ENCODE measurements around the gene ULK4.

The ULK4 gene

GRCh38 chr3:41251593-41251992 lies 710.3 kb downstream of the ULK4 start:
- ChIA-PET CTCF (no interaction called here), POLR2A (no interaction called here)
- Histone ChIP-seq H3K9me3 (ENCODE audit: control insufficient read depth, insufficient read depth, low read depth, low read length) (no peaks in the 10 kb centered on the region), H3K4me1 (ENCODE audit: control insufficient read depth, insufficient read depth, low read length) (no peaks in the 10 kb centered on the region), H3K36me3 (ENCODE audit: control insufficient read depth in 2 of 2, insufficient read depth in 1 of 2, low read length in 2 of 2) (no peaks in the 10 kb centered on the region), H3K4me3 (ENCODE audit: low read depth, low read length) (no peak overlapping the region), H3K27ac (ENCODE audit: extremely low read depth, low read depth, low read length) (no peak overlapping the region)
- TF ChIP-seq ZNF10 (tag by site-specific recombination; IDR thresholded peaks at IDR 0.05), result no peak
- TF ChIP-seq KLF7 (tag by site-specific recombination; IDR thresholded peaks at IDR 0.05; ENCODE audit: borderline replicate concordance), result no peak
- no peak for TF ChIP-seq ZNF629 (tag by site-specific recombination; IDR thresholded peaks at IDR 0.05)
- no peak for TF ChIP-seq IKZF3 (tag by site-specific recombination; IDR thresholded peaks at IDR 0.05)
- no peak for TF ChIP-seq EGR2 (tag by site-specific recombination; IDR thresholded peaks at IDR 0.05; ENCODE audit: low read depth)
- TF ChIP-seq ZNF843 (tag by site-specific recombination; IDR thresholded peaks at IDR 0.05), result no peak
- no peak for TF ChIP-seq ZNF394 (tag by site-specific recombination; IDR thresholded peaks at IDR 0.05; ENCODE audit: borderline replicate concordance)
- no peak for TF ChIP-seq PRDM1 (tag by site-specific recombination; IDR thresholded peaks at IDR 0.05)
- no peak for TF ChIP-seq ZNF776 (tag by site-specific recombination; IDR thresholded peaks at IDR 0.05; ENCODE audit: borderline replicate concordance)
- no peak for TF ChIP-seq ZNF366 (tag by site-specific recombination; conservative IDR thresholded peaks at IDR 0.05)
- TF ChIP-seq REPIN1 (tag by site-specific recombination; IDR thresholded peaks at IDR 0.05; ENCODE audit: low read depth), result no peak
- no peak for TF ChIP-seq ZNF426 (tag by site-specific recombination; IDR thresholded peaks at IDR 0.05)
- TF ChIP-seq ZNF169 (tag by site-specific recombination; IDR thresholded peaks at IDR 0.05), result no peak
- TF ChIP-seq ZNF274 (IDR thresholded peaks at IDR 0.05; ENCODE audit: low read length), result no peak
- no peak for TF ChIP-seq ZNF274 (tag by site-specific recombination; IDR thresholded peaks at IDR 0.05; ENCODE audit: borderline replicate concordance)
- no peak for TF ChIP-seq ZNF398 (tag by site-specific recombination; IDR thresholded peaks at IDR 0.05)
- no peak for TF ChIP-seq ZNF600 (tag by site-specific recombination; IDR thresholded peaks at IDR 0.05)
- TF ChIP-seq ZNF37A (tag by site-specific recombination; IDR thresholded peaks at IDR 0.05), result no peak
- no peak for TF ChIP-seq ZNF302 (tag by site-specific recombination; IDR thresholded peaks at IDR 0.05; ENCODE audit: low read depth)

- peaks cover 0 to 2% of the 10 kb centered on the region in 2 experiments; a peak in 1 of 3 replicates for H3K36me3 ChIP-seq (ENCODE audit: control insufficient read depth in 2 of 2, insufficient read depth in 1 of 2, low read length in 2 of 2)
- ChIA-PET CTCF (no interaction called here), POLR2A (no interaction called here)
- H3K27ac ChIP-seq (ENCODE audit: extremely low read depth, low read depth, low read length), result no peak overlapping the region
- H3K9me3 ChIP-seq (ENCODE audit: control insufficient read depth, insufficient read depth, low read depth, low read length), result no peaks in the 10 kb centered on the region
- H3K4me3 ChIP-seq (ENCODE audit: low read depth, low read length), result no peak overlapping the region
- H3K4me1 ChIP-seq (ENCODE audit: control insufficient read depth, insufficient read depth, low read length), result no peaks in the 10 kb centered on the region
- TF ChIP-seq ZNF433 (tag by site-specific recombination; IDR thresholded peaks at IDR 0.05; ENCODE audit: low read depth), result no peak
- no peak for TF ChIP-seq ZNF621 (tag by site-specific recombination; IDR thresholded peaks at IDR 0.05)
- TF ChIP-seq REPIN1 (tag by site-specific recombination; IDR thresholded peaks at IDR 0.05; ENCODE audit: low read depth), result no peak
- TF ChIP-seq HOXA7 (CRISPR knock-in tag; IDR thresholded peaks at IDR 0.05; ENCODE audit: borderline replicate concordance), result no peak
- no peak for TF ChIP-seq YY2 (tag by site-specific recombination; IDR thresholded peaks at IDR 0.05)
- TF ChIP-seq ZNF768 (tag by site-specific recombination; IDR thresholded peaks at IDR 0.05), result no peak
- TF ChIP-seq REST (tag by site-specific recombination; IDR thresholded peaks at IDR 0.05), result no peak
- no peak for TF ChIP-seq ZNF24 (tag by site-specific recombination; IDR thresholded peaks at IDR 0.05)
- no peak for TF ChIP-seq ZSCAN30 (tag by site-specific recombination; IDR thresholded peaks at IDR 0.05)
- TF ChIP-seq ZNF692 (tag by site-specific recombination; IDR thresholded peaks at IDR 0.05), result no peak
- no peak for TF ChIP-seq MZF1 (tag by site-specific recombination; IDR thresholded peaks at IDR 0.05; ENCODE audit: borderline replicate concordance)
Observed at GRCh38 chr3:41250825-41251224, 711.1 kb downstream of the ULK4 start.
